ENCODE data around the gene NPHP4. TPM values are rescaled to one million over a fixed set of nuclear protein-coding genes. Genes with fewer than 3 reads are reported as not detected.

The NPHP4 gene
- total RNA-seq, 1 donor from 2014 or later: 21.0 TPM

DNA sequence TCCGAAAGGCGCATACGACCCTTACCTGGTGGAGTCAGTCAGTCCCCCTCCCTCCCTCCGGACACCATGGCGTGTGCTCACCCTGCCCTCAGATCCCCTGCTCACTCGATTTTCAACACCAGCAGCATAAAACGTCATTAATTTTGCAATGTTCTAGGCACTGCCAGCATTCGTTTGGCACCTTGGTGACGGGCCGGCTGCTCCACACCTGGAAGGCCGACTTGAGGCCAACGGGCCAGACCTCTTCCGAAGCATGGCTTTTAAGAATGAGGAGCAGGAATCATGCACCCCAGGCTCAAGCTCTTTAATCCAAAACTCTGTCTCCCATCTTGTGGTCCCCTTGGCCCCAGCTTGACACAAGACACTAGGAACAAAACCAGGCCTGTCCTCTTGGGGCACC, 33.1 kb downstream of the NPHP4 start:
- intact Hi-C loops (cut with micrococcal nuclease): no loop called here
- H3K4me1 Mint-ChIP-seq: peaks cover 15% of the 10 kb centered on the region
- H3K36me3 Mint-ChIP-seq (ENCODE audit: low read depth): peaks cover 25% of the 10 kb centered on the region
- H3K4me3 Mint-ChIP-seq: no peak overlapping the region
- no peak for DNase-seq
- H3K27ac Mint-ChIP-seq: no peak overlapping the region
- no peaks in the 10 kb centered on the region for H3K9me3 Mint-ChIP-seq
- no peaks in the 10 kb centered on the region for H3K27me3 Mint-ChIP-seq

DNA sequence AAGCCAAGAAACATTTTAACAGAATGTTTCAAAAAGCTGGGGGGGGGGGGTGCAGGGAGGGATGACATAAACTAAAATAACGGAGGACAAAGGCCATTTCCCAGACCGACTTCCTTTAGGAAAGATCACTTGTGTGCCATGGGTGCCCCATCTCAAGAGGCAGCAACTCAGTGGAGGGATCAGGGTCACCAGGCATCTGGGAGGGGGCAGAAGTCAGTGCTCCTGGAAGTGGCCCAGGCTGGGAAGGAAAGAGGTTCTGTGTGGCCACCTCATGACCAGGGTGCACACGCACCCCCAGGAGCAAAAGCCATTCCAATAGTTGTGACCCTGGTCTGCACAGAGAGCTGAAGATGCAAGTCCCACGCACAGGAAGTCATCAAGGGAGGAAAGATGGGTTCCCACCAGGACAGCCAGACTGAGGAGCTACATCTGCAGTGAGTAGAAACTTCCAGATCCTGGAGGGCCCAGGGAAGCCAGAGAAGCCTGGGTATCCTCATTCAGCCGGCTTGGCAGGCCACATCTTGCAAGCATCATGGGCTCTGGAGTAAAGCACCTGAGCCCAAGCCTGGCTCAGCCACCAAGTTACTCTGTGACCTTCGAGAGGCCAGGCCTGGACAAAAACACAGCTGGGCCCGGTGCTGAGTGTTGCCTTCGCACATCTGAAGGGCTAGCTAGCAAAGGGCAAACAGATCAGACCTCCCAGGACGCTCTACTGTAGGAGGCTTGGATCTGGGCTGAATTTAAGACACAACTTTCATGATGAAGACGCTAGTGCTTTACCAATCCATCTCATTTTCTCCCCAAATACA, 36.0 kb downstream of the NPHP4 start:
- intact Hi-C loops (cut with micrococcal nuclease): no loop called here
- H3K27me3 Mint-ChIP-seq: no peaks in the 10 kb centered on the region
- H3K36me3 Mint-ChIP-seq (ENCODE audit: low read depth): peaks cover 29% of the 10 kb centered on the region
- no peak overlapping the region for H3K4me3 Mint-ChIP-seq
- peaks cover 15% of the 10 kb centered on the region for H3K4me1 Mint-ChIP-seq
- H3K27ac Mint-ChIP-seq: no peak overlapping the region
- no peaks in the 10 kb centered on the region for H3K9me3 Mint-ChIP-seq
- no peak for DNase-seq

- peak overlapping the region; percentile 21 for H3K27ac Mint-ChIP-seq
- H3K4me1 Mint-ChIP-seq: peaks cover 15% of the 10 kb centered on the region
These were observed 36.7 kb downstream of the NPHP4 start for GRCh38 chr1:5955479-5955977.

DNA sequence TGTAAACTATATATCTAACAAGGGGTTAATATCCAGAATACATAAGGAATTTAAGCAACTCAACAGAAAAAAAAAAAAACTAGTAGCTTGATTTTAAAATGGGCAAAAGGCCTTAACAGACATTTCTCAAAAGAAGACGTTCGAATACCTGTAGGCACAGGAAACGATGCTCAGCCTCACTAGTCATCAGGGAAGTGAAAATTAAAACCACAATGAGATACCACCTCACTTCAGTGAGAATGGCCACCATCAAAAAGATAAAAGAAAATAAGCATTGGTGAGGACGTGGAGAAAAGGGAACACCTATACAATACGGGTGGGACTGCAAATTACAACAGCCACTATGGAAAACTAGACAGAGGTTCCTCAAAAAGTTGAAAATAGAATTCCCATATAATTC, 37.3 kb downstream of the NPHP4 start:
- Mint-ChIP-seq H3K27ac (no peak overlapping the region), H3K4me3 (peak overlapping the region; percentile 13), H3K4me1 (peaks cover 15% of the 10 kb centered on the region), H3K36me3 (ENCODE audit: low read depth) (peaks cover 26% of the 10 kb centered on the region), H3K9me3 (no peaks in the 10 kb centered on the region), H3K27me3 (no peaks in the 10 kb centered on the region)
- DNase-seq: peak; percentile 65
- intact Hi-C loops (cut with micrococcal nuclease): no loop called here

More at GRCh38 chr1:5955479-5955977, 36.7 kb downstream of the NPHP4 start:
- H3K36me3 Mint-ChIP-seq (ENCODE audit: low read depth): peaks cover 26% of the 10 kb centered on the region
- H3K27me3 Mint-ChIP-seq: no peaks in the 10 kb centered on the region
- intact Hi-C loops (cut with micrococcal nuclease): no loop called here
- DNase-seq: no peak
- H3K4me3 Mint-ChIP-seq: no peak overlapping the region
- H3K9me3 Mint-ChIP-seq: no peaks in the 10 kb centered on the region

DNA sequence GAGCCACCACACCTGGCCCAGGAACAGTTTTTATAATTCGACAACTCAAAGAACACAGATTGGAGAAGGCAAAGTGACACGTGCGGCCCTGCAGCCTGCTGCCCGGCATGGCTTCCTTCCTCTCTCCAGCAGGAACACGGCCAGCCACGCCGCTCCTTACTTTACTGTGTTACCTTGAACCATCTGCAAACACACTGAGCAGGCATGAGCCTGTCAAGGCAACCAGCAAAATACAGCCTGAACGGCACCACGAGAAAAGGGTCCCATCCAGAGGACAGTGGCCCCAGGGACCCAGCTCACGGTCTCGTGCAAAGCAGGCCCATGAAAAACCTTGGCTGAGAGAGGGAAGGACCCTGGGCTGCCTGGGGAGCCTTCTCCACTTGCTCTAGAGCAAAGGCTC, 38.8 kb downstream of the NPHP4 start:
- Mint-ChIP-seq H3K27me3 (no peaks in the 10 kb centered on the region), H3K4me3 (no peak overlapping the region), H3K27ac (no peak overlapping the region), H3K4me1 (peaks cover 15% of the 10 kb centered on the region), H3K9me3 (no peaks in the 10 kb centered on the region), H3K36me3 (ENCODE audit: low read depth) (peaks cover 20% of the 10 kb centered on the region)
- intact Hi-C loops (cut with micrococcal nuclease): no loop called here
- no peak for DNase-seq

DNA sequence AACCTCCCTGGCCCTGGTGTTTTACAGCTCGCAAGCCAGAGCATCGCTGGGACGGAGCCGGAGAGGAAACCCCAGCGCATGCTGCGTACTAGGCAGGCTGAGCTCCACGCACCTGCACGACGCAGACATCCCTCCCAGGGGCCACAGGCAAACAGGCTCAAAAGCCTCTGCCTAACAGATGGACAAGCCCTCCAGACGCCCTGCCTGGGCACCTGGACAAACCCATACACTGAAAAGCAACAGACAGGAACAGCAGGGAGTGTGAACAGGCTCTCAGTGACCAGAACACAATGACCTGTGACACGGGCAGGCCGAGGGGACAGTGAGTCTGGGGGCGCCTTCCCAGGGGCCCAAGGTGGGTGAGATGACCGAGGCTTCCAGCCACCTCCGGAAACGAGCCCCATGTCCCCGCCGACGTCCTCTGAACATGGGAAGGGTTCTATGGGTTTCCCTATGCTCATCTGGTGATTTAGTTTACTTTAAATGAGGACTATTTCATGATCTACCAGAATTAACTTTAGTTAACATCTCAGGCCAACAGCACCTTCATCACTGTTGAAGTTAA, 40.3 kb downstream of the NPHP4 start:
- Mint-ChIP-seq H3K27me3 (no peaks in the 10 kb centered on the region), H3K36me3 (ENCODE audit: low read depth) (peaks cover 18% of the 10 kb centered on the region), H3K4me1 (peaks cover 13% of the 10 kb centered on the region), H3K27ac (no peak overlapping the region), H3K4me3 (no peak overlapping the region), H3K9me3 (no peaks in the 10 kb centered on the region)
- intact Hi-C loops (cut with micrococcal nuclease): no loop called here
- no peak for DNase-seq

DNA sequence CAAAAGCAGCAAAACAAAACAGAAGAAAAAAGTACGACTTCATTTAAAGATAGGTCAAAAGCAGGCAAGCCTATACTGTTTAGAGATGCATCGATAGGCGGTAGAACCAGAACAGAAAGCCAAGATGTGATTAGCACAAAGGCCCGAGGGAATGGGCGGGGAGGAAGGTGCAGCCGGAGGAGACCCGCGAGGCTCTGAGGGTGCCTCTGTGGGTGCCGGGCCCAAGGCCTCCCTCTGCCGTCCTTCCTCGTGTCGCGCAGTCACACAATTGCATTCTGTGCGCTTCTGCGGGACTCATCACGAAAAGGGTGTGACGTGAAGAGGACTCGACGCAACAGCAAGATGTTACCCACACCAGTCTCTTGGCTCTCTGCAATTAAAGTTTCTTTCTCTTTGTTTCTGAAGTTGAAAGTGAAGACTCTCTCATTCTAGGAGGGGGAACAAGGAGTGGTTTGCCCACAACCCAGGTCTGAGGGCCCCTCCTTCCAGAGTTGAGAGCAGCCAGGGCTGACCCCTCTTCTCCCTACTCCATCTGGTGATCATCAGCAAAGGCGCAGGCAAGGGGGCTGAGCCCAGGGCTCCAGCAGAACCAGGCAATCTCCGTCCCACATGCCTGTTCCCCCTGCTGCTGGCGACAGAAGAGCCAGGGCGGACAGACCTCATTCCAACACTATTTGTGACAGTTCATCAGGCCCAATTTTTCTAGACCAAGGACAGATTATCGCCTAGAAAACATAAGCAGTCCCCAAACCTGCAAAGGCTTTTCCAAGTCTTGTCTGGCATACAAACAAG, 41.0 kb downstream of the NPHP4 start:
- intact Hi-C loops (cut with micrococcal nuclease): no loop called here
- Mint-ChIP-seq H3K36me3 (ENCODE audit: low read depth) (peaks cover 16% of the 10 kb centered on the region), H3K27ac (no peak overlapping the region), H3K9me3 (no peaks in the 10 kb centered on the region), H3K4me3 (no peak overlapping the region), H3K27me3 (no peaks in the 10 kb centered on the region), H3K4me1 (peaks cover 13% of the 10 kb centered on the region)
- no peak for DNase-seq

DNA sequence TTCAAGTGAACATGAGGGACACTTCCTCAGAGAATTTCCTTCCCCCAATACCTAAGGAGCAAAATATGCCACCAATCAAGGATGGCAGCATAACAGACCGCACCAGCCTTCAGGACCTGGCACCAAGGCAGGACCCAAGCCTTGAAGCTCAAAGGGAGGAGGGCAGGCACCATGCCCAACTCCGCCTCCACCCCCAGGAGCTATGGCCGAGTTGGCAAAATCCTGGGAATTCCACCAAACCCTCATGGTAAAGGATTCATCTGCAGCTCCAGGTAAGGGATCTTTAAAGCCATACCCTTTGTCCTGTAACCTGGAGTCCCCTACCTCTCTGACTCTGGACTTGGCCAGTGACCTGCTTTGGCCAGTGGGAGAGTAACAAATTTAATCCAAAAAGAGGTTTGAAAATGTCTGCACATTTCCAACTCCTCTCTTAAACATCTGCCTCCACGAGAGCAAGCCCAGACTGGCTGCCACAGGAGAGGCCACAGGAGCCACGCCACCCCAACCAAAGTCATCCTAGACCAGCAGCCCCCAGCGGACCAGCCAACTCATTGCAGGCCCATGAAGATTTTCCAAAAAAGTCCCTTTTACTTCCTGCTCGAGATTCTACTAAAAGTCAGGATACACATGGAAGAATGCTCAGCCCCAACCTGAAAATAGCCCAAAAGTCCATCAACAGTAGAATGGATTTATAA, 41.9 kb downstream of the NPHP4 start:
- H3K36me3 Mint-ChIP-seq (ENCODE audit: low read depth): peaks cover 17% of the 10 kb centered on the region
- H3K4me1 Mint-ChIP-seq: peaks cover 10% of the 10 kb centered on the region
- H3K27me3 Mint-ChIP-seq: no peaks in the 10 kb centered on the region
- DNase-seq: no peak
- H3K9me3 Mint-ChIP-seq: no peaks in the 10 kb centered on the region
- intact Hi-C loops (cut with micrococcal nuclease): no loop called here
- no peak overlapping the region for H3K4me3 Mint-ChIP-seq
- no peak overlapping the region for H3K27ac Mint-ChIP-seq

DNA sequence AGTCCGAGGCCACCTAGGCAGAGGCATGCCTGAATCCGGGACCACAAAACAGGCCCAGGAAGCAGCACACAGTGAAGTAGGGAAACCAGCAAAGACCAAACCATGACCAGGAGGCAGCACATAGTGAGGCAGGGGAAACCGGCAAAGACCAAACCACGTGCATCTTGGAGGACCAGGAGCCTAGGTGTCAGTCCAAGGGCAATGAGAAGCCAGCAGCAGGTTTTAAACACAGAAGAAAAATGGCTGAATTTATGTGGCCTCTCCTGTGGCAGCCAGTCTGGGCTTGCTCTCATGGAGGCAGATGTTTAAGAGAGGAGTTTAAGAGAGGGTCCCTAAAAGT, 42.5 kb downstream of the NPHP4 start:
- H3K27me3 Mint-ChIP-seq: no peaks in the 10 kb centered on the region
- H3K9me3 Mint-ChIP-seq: no peaks in the 10 kb centered on the region
- H3K27ac Mint-ChIP-seq: no peak overlapping the region
- intact Hi-C loops (cut with micrococcal nuclease): no loop called here
- H3K4me3 Mint-ChIP-seq: no peak overlapping the region
- peaks cover 4% of the 10 kb centered on the region for H3K4me1 Mint-ChIP-seq
- peaks cover 13% of the 10 kb centered on the region for H3K36me3 Mint-ChIP-seq (ENCODE audit: low read depth)
- no peak for DNase-seq

GRCh38 chr1:5949085-5949760, 43.0 kb downstream of the NPHP4 start:
- no peaks in the 10 kb centered on the region for H3K27me3 Mint-ChIP-seq
- no peak for DNase-seq
- no peaks in the 10 kb centered on the region for H3K4me1 Mint-ChIP-seq
- intact Hi-C loops (cut with micrococcal nuclease): no loop called here
- H3K4me3 Mint-ChIP-seq: no peak overlapping the region
- no peak overlapping the region for H3K27ac Mint-ChIP-seq
- H3K36me3 Mint-ChIP-seq (ENCODE audit: low read depth): peaks cover 10% of the 10 kb centered on the region
- H3K9me3 Mint-ChIP-seq: no peaks in the 10 kb centered on the region

- DNase-seq: no peak
- Mint-ChIP-seq H3K36me3 (ENCODE audit: low read depth) (peaks cover 10% of the 10 kb centered on the region), H3K27ac (no peak overlapping the region), H3K4me3 (no peak overlapping the region), H3K27me3 (no peaks in the 10 kb centered on the region), H3K4me1 (no peaks in the 10 kb centered on the region), H3K9me3 (no peaks in the 10 kb centered on the region)
- intact Hi-C loops (cut with micrococcal nuclease): no loop called here
These were observed 43.6 kb downstream of the NPHP4 start for GRCh38 chr1:5948681-5949005.

GRCh38 chr1:5947978-5948680, 44.1 kb downstream of the NPHP4 start:
- no peak for DNase-seq

More at GRCh38 chr1:5947978-5948680, 44.1 kb downstream of the NPHP4 start:
- H3K36me3 Mint-ChIP-seq (ENCODE audit: low read depth): peaks cover 10% of the 10 kb centered on the region
- H3K4me3 Mint-ChIP-seq: no peak overlapping the region
- no peaks in the 10 kb centered on the region for H3K27me3 Mint-ChIP-seq
- intact Hi-C loops (cut with micrococcal nuclease): no loop called here
- no peak overlapping the region for H3K27ac Mint-ChIP-seq
- H3K9me3 Mint-ChIP-seq: no peaks in the 10 kb centered on the region
- H3K4me1 Mint-ChIP-seq: no peaks in the 10 kb centered on the region
